Neural cell (in vitro differentiated cells): ENCODE results near the gene GNAI1. TPM values are rescaled to one million over a fixed set of nuclear protein-coding genes. Genes with fewer than 3 reads are reported as not detected.

Experiments used
- H2AFZ ChIP-seq: fragments of 200-600, 300-800 bp; sonication (generic), shearing (Covaris generic); 2 replicates; pipeline ENCODE4 v1.6.0; 2014; ENCODE audit warnings: low read depth, mild to moderate bottlenecking, antibody characterized with exemption, low read length, moderate library complexity
- H3F3A ChIP-seq: fragments of 200-600 bp; shearing (Covaris generic); 2 replicates; pipeline ENCODE4 v1.6.1; 2016; ENCODE audit warnings: mild to moderate bottlenecking, moderate library complexity, mixed read lengths, antibody characterized with exemption, low read length; ENCODE audit not compliant: insufficient read depth, poor library complexity, severe bottlenecking
- H3K27ac ChIP-seq: fragments of 200-600, 300-800 bp; sonication (generic), shearing (Covaris generic); 2 replicates; pipeline ENCODE4 v1.5.1; 2014; ENCODE audit warnings: mild to moderate bottlenecking, low read length, moderate library complexity
- H3K27me3 ChIP-seq: fragments of 300-800, 200-600 bp; sonication (generic), shearing (Covaris generic); 2 replicates; pipeline ENCODE4 v1.6.0; 2014; ENCODE audit warnings: mild to moderate bottlenecking, low read depth, low read length, moderate library complexity; ENCODE audit not compliant: insufficient read depth
- H3K36me3 ChIP-seq: fragments of 300-800, 200-600 bp; sonication (generic), shearing (Covaris generic); 2 replicates; pipeline ENCODE4 v1.5.1; 2014; ENCODE audit warnings: mild to moderate bottlenecking, antibody characterized with exemption, low read length, moderate library complexity; ENCODE audit not compliant: insufficient read depth
- H3K4me2 ChIP-seq: fragments of 300-800, 200-600 bp; sonication (generic), shearing (Covaris generic); 2 replicates; pipeline ENCODE4 v1.6.0; 2014; ENCODE audit warnings: mild to moderate bottlenecking, low read length
- H3K4me3 ChIP-seq: fragments of 300-800, 200-600 bp; sonication (generic), shearing (Covaris generic); 2 replicates; pipeline ENCODE4 v1.5.1; 2014; ENCODE audit warnings: mild to moderate bottlenecking, low read length, moderate library complexity
- H3K79me2 ChIP-seq: fragments of 200-600 bp; shearing (Covaris generic); replicated peaks from 2 replicates; pipeline ENCODE4 v1.6.0; 2014; ENCODE audit warnings: mild to moderate bottlenecking, low read length, moderate library complexity; ENCODE audit not compliant: insufficient read depth
- H3K9ac ChIP-seq: fragments of 300-800, 200-600 bp; sonication (generic), shearing (Covaris generic); 2 replicates; pipeline ENCODE4 v1.6.1; 2016; ENCODE audit warnings: mild to moderate bottlenecking, low read length, mixed read lengths
- H3K9me2 ChIP-seq: fragments of 200-600 bp; shearing (Covaris generic); 2 replicates; pipeline ENCODE4 v1.6.1; 2016; ENCODE audit warnings: mild to moderate bottlenecking, low read length, mixed read lengths; ENCODE audit not compliant: insufficient read depth
- H3K9me3 ChIP-seq: fragments of 200-600, 300-800 bp; sonication (generic), shearing (Covaris generic); 2 replicates; pipeline ENCODE4 v1.6.1; 2016; ENCODE audit warnings: mild to moderate bottlenecking, mixed run types, low read length, moderate library complexity, mixed read lengths
- H4K20me1 ChIP-seq: fragments of 200-600 bp; shearing (Covaris generic); 2 replicates; pipeline ENCODE4 v1.6.1; 2016; ENCODE audit warnings: mild to moderate bottlenecking, mixed run types; ENCODE audit not compliant: insufficient read depth
- CTCF ChIP-seq: fragments of 450-650 bp; IDR thresholded peaks from 2 replicates; pipeline ENCODE4 v1.5.1; 2014; ENCODE audit warnings: antibody characterized with exemption, mild to moderate bottlenecking, moderate library complexity; ENCODE audit not compliant: poor library complexity, severe bottlenecking
- EP300 ChIP-seq: fragments of 450-650 bp; conservative IDR thresholded peaks from 2 replicates; pipeline ENCODE4 v1.6.1; 2014; ENCODE audit warnings: antibody characterized with exemption, mild to moderate bottlenecking, moderate library complexity; ENCODE audit not compliant: poor library complexity, severe bottlenecking
- EZH2 ChIP-seq: fragments of 200-600, 300-800 bp; shearing (Covaris generic), sonication (generic); IDR thresholded peaks from 2 replicates; pipeline ENCODE4 v1.6.1; 2014; ENCODE audit warnings: antibody characterized with exemption, low read length, borderline replicate concordance, mild to moderate bottlenecking; ENCODE audit not compliant: insufficient read depth, poor library complexity, severe bottlenecking
- MXI1 ChIP-seq: fragments of 450-650 bp; conservative IDR thresholded peaks from 2 replicates; pipeline ENCODE4 v1.6.1; 2014; ENCODE audit warnings: antibody characterized with exemption, mild to moderate bottlenecking; ENCODE audit not compliant: poor library complexity, severe bottlenecking
- POLR2AphosphoS5 ChIP-seq: IDR thresholded peaks from 2 replicates; pipeline ENCODE4 v1.6.1; 2012
- RAD21 ChIP-seq: fragments of 450-650 bp; conservative IDR thresholded peaks from 2 replicates; pipeline ENCODE4 v1.6.1; 2014; ENCODE audit warnings: antibody characterized with exemption, mild to moderate bottlenecking, moderate library complexity
- REST ChIP-seq: IDR thresholded peaks from 2 replicates; pipeline ENCODE4 v1.6.1; 2012; ENCODE audit warnings: borderline replicate concordance
- SMC3 ChIP-seq: fragments of 450-650 bp; conservative IDR thresholded peaks from 2 replicates; pipeline ENCODE4 v1.6.1; 2014; ENCODE audit warnings: antibody characterized with exemption, mild to moderate bottlenecking, moderate library complexity; ENCODE audit not compliant: poor library complexity
- TAF1 ChIP-seq: IDR thresholded peaks from 2 replicates; pipeline ENCODE4 v1.6.1; 2012; ENCODE audit warnings: low read depth
- polyA plus RNA-seq: library from polyadenylated mRNA; depleted of rRNA; stranded (reverse); fragments of >200 nt; gene quantifications from 2 replicates; pipeline ENCODE4 v1.2.3, GENCODE V29; 2014

GNAI1 gene
- polyA plus RNA-seq, 1 donor from 2014 or later, result 69.3 TPM

GRCh38 chr7:80236681-80237080, 102.0 kb downstream of the GNAI1 start:
- Histone ChIP-seq H3F3A (no peaks in the 10 kb centered on the region), H3K9ac (no peak overlapping the region), H4K20me1 (no peaks in the 10 kb centered on the region), H2AFZ (no peak overlapping the region), H3K36me3 (no peaks in the 10 kb centered on the region), H3K79me2 (no peaks in the 10 kb centered on the region), H3K4me2 (no peak overlapping the region), H3K9me3 (no peaks in the 10 kb centered on the region), H3K4me3 (no peak overlapping the region), H3K27me3 (no peaks in the 10 kb centered on the region), H3K27ac (no peak overlapping the region), H3K9me2 (no peaks in the 10 kb centered on the region)
- TF ChIP-seq CTCF (no peak), EZH2 (no peak), TAF1 (no peak), RAD21 (no peak), POLR2AphosphoS5 (no peak), REST (no peak), MXI1 (no peak), EP300 (no peak), SMC3 (no peak)

- no peaks in the 10 kb centered on the region for H3K36me3 ChIP-seq
- no peaks in the 10 kb centered on the region for H3K27me3 ChIP-seq
- no peaks in the 10 kb centered on the region for H3F3A ChIP-seq
- no peak for TF ChIP-seq EZH2
- no peak for TF ChIP-seq SMC3
- no peak for TF ChIP-seq RAD21
- no peak for TF ChIP-seq CTCF
- no peak for TF ChIP-seq REST
- TF ChIP-seq MXI1, result no peak
- TF ChIP-seq POLR2AphosphoS5, result no peak
- no peak for TF ChIP-seq EP300
- no peak overlapping the region for H3K4me2 ChIP-seq
- H4K20me1 ChIP-seq, result no peaks in the 10 kb centered on the region
- H3K9me2 ChIP-seq, result no peaks in the 10 kb centered on the region
- no peaks in the 10 kb centered on the region for H3K79me2 ChIP-seq
- H3K9ac ChIP-seq, result no peak overlapping the region
- H3K9me3 ChIP-seq, result no peaks in the 10 kb centered on the region
- H2AFZ ChIP-seq, result no peak overlapping the region
- no peak overlapping the region for H3K27ac ChIP-seq
- no peak overlapping the region for H3K4me3 ChIP-seq
Observed at GRCh38 chr7:80240265-80241025, 105.8 kb downstream of the GNAI1 start.
